ENCODE measurements around the gene PLA2G4A.

GRCh38 chr1:186899977-186900376 is 71.2 kb downstream of the PLA2G4A start:
- no peak for TF ChIP-seq POLR2A (IDR thresholded peaks at IDR 0.05; ENCODE audit: low read depth, low read length)
- TF ChIP-seq POLR2AphosphoS5 (IDR thresholded peaks at IDR 0.05; ENCODE audit: low read depth, low read length): no peak
- TF ChIP-seq TAF1 (IDR thresholded peaks at IDR 0.05; ENCODE audit: borderline replicate concordance, low read depth, low read length): no peak
